Endothelial cell of umbilical vein (primary cell): Measurements from ENCODE around the gene IFIT5. TPM values are rescaled to one million over a fixed set of nuclear protein-coding genes. Genes with fewer than 3 reads are reported as not detected.

Experiments
- BruUV-seq: library from RNA; stranded (reverse); fragments of 400-500 nt; replicated peaks from 2 replicates; lab custom pipeline; 2021; lab: Mats Ljungman, UMichigan
- CTCF ChIA-PET: fragments of 300-600, 350-600 bp; sonication (Branson Sonifier 250); formaldehyde crosslinking; loops from one replicate; lab custom pipeline; 2021; ENCODE audit warnings: antibody characterized with exemption, inconsistent platforms; lab: Charles Lee
- POLR2A ChIA-PET: fragments of 300-600, 350-600 bp; sonication (Branson Sonifier 250); formaldehyde crosslinking; loops from one replicate; lab custom pipeline; 2021; ENCODE audit warnings: antibody characterized with exemption, inconsistent platforms; lab: Charles Lee
- DNase-seq: peaks from one replicate; pipeline ENCODE4 v3.0.0-alpha.2; 2011; ENCODE audit warnings: low read depth, low spot score
- FAIRE-seq: peaks from 2 replicates; lab custom pipeline; 2011; peaks lifted over from hg19 to GRCh38; lab: Jason Lieb, UNC
- H2AFZ ChIP-seq: 2 replicates; pipeline ENCODE4 v1.6.0; 2012; ENCODE audit warnings: low read depth, low read length, control low read depth, inconsistent platforms
- H3K27ac ChIP-seq: 2 replicates; pipeline ENCODE4 v1.5.1; 2011; ENCODE audit warnings: low read depth, mild to moderate bottlenecking, control low read depth, low read length, moderate library complexity; ENCODE audit not compliant: insufficient read depth
- H3K27me3 ChIP-seq, 2 experiments: 2 replicates each; pipeline versions ENCODE4 v1.6.0 to v1.6.1; 2011; ENCODE audit warnings: low read length in 2 of 2, mixed read lengths in 1 of 2; ENCODE audit not compliant: control insufficient read depth in 2 of 2, insufficient read depth in 2 of 2
- H3K36me3 ChIP-seq, 2 experiments: 2 replicates in 1 of 2; 3 replicates in 1 of 2; pipeline ENCODE4 v1.5.1; 2011; ENCODE audit warnings: low read length in 2 of 2, mild to moderate bottlenecking in 1 of 2, moderate library complexity in 1 of 2; ENCODE audit not compliant: control insufficient read depth in 2 of 2, insufficient read depth in 2 of 2; ENCODE audit errors: extremely low read depth in 1 of 2
- H3K4me1 ChIP-seq: 3 replicates; pipeline ENCODE4 v1.5.1; 2011; ENCODE audit warnings: mild to moderate bottlenecking, low read length; ENCODE audit not compliant: control insufficient read depth, insufficient read depth; ENCODE audit errors: extremely low read depth
- H3K4me2 ChIP-seq: 2 replicates; pipeline ENCODE4 v1.6.1; 2011; ENCODE audit warnings: low read length, control low read depth, mixed read lengths; ENCODE audit not compliant: insufficient read depth
- H3K4me3 ChIP-seq, 3 experiments: fragments of 200-600 bp in 1 of 3; sonication (generic), shearing (Covaris generic) in 1 of 3; replicated peaks in 1 of 3; 2 replicates each; pipeline ENCODE4 v1.5.1; 2011 to 2016; ENCODE audit warnings: control low read depth in 3 of 3, low read length in 3 of 3, mild to moderate bottlenecking in 2 of 3, inconsistent platforms in 1 of 3, low read depth in 1 of 3, moderate library complexity in 1 of 3; ENCODE audit not compliant: insufficient read depth in 1 of 3
- H3K79me2 ChIP-seq: 2 replicates; pipeline ENCODE4 v1.6.0; 2012; ENCODE audit warnings: low read length, inconsistent platforms; ENCODE audit not compliant: control insufficient read depth, insufficient read depth
- H3K9ac ChIP-seq: replicated peaks from 2 replicates; pipeline ENCODE3; 2011; ENCODE audit warnings: low read length, control low read depth; ENCODE audit not compliant: insufficient read depth; ENCODE audit errors: extremely low read depth
- H3K9me1 ChIP-seq: replicated peaks from 3 replicates; pipeline ENCODE4 v1.6.0; 2011; ENCODE audit warnings: mild to moderate bottlenecking, low read length; ENCODE audit not compliant: control insufficient read depth, insufficient read depth; ENCODE audit errors: extremely low read depth
- H3K9me3 ChIP-seq: replicated peaks from 2 replicates; pipeline ENCODE4 v1.5.1; 2012; ENCODE audit warnings: low read length, inconsistent platforms; ENCODE audit not compliant: control insufficient read depth, insufficient read depth
- H4K20me1 ChIP-seq: replicated peaks from 2 replicates; pipeline ENCODE3; 2011; ENCODE audit warnings: mild to moderate bottlenecking, low read length; ENCODE audit not compliant: control insufficient read depth, insufficient read depth; ENCODE audit errors: extremely low read depth
- CTCF ChIP-seq, 2 donors: IDR thresholded peaks; 1 replicate in 1 of 2; 2 replicates in 1 of 2; pipeline ENCODE4 v1.5.1; 2011; ENCODE audit warnings: low read length in 2 of 2, mild to moderate bottlenecking in 2 of 2, moderate library complexity in 2 of 2, control low read depth in 1 of 2, inconsistent platforms in 1 of 2, low read depth in 1 of 2; ENCODE audit not compliant: insufficient read depth in 1 of 2; ENCODE audit errors: extremely low read depth in 1 of 2
- EZH2 ChIP-seq: IDR thresholded peaks from 2 replicates; pipeline ENCODE4 v1.6.1; 2012; ENCODE audit warnings: borderline replicate concordance, low read depth, mild to moderate bottlenecking, moderate library complexity, low read length, inconsistent platforms; ENCODE audit not compliant: severe bottlenecking
- FOS ChIP-seq: IDR thresholded peaks from 2 replicates; pipeline ENCODE4 v1.6.1; 2011; ENCODE audit warnings: mild to moderate bottlenecking, low read length, moderate library complexity, borderline replicate concordance; ENCODE audit not compliant: insufficient read depth
- GATA2 ChIP-seq: IDR thresholded peaks from 2 replicates; pipeline ENCODE4 v1.7.0; 2011; ENCODE audit warnings: low read depth, mild to moderate bottlenecking, moderate library complexity, mixed read lengths, low read length; ENCODE audit not compliant: insufficient read length, insufficient read depth
- JUN ChIP-seq: IDR thresholded peaks from 2 replicates; pipeline ENCODE4 v1.6.1; 2011; ENCODE audit warnings: borderline replicate concordance, low read depth; ENCODE audit not compliant: insufficient read length, insufficient read depth
- MAX ChIP-seq: IDR thresholded peaks from 2 replicates; pipeline ENCODE4 v1.6.1; 2011; ENCODE audit not compliant: insufficient read depth, insufficient read length
- MYC ChIP-seq: IDR thresholded peaks from one replicate; pipeline ENCODE4 v1.6.1; 2011; ENCODE audit warnings: mild to moderate bottlenecking, low read depth, low read length
- POLR2A ChIP-seq: IDR thresholded peaks from 2 replicates; pipeline ENCODE4 v1.6.1; 2012; ENCODE audit warnings: low read depth, mild to moderate bottlenecking, control low read depth, low read length
- POLR2AphosphoS5 ChIP-seq: IDR thresholded peaks from 2 replicates; pipeline ENCODE4 v1.6.1; 2012; ENCODE audit warnings: low read depth, mild to moderate bottlenecking, control low read depth, low read length, moderate library complexity; ENCODE audit not compliant: insufficient read depth
- dilution Hi-C: fragments of 300-500 bp; cut with MboI; formaldehyde crosslinking; loops from one replicate; pipeline ENCODE4 v1.15.0; 2019; ENCODE audit warnings: low sequenced_read_pairs; ENCODE audit not compliant: extremely low pct_ligation_motif_present
- intact Hi-C: fragments of 100-400 bp; cut with micrococcal nuclease; formaldehyde crosslinking; loops from one replicate; pipeline ENCODE4 v1.10.0; 2022
- polyA plus RNA-seq, 4 experiments: library from polyadenylated mRNA; depleted of rRNA in 3 of 4; stranded (reverse) in 3 of 4; unstranded in 1 of 4; fragments of >200 nt; gene quantifications; 2 replicates each; pipeline versions ENCODE4 v1.2.1 to v1.2.3, GENCODE V29; 2011 to 2012; ENCODE audit warnings: missing spikeins in 1 of 4
- total RNA-seq: library from RNA; stranded (reverse); gene quantifications from 2 replicates; pipeline ENCODE4 v1.2.3, GENCODE V29; 2021

The IFIT5 gene
- total and polyA plus RNA-seq, 2 donors (not counting 3 experiments of a cell fraction or from before 2014, with no cell fraction given) = 1.0 to 3.2 TPM

GRCh38 chr10:89416465-89416864 is 2.1 kb downstream of the IFIT5 start:
- Histone ChIP-seq H3K4me1 (no peaks in the 10 kb centered on the region), H3K9me1 (no peaks in the 10 kb centered on the region), H3K27me3 (no peaks in the 10 kb centered on the region), H3K4me2 (no peak overlapping the region), H3K4me3 (no peak overlapping the region), H3K79me2 (no peaks in the 10 kb centered on the region), H2AFZ (no peak overlapping the region), H3K9ac (no peak overlapping the region), H3K36me3 (no peaks in the 10 kb centered on the region), H3K27ac (no peak overlapping the region), H4K20me1 (no peaks in the 10 kb centered on the region), H3K9me3 (no peaks in the 10 kb centered on the region)
- no peak for TF ChIP-seq MAX
- TF ChIP-seq POLR2AphosphoS5 = no peak
- no peak for TF ChIP-seq POLR2A
- TF ChIP-seq CTCF (IDR thresholded peaks at IDR 0.05; ENCODE audit: extremely low read depth in 1 of 2, insufficient read depth in 1 of 2, low read depth in 1 of 2, low read length in 2 of 2) = no peak
- TF ChIP-seq FOS = no peak
- no peak for TF ChIP-seq MYC
- TF ChIP-seq JUN = no peak
- TF ChIP-seq GATA2 = no peak
- TF ChIP-seq EZH2 = no peak
- BruUV-seq = no TSS peak
- ChIA-PET CTCF (no interaction called here), POLR2A (no interaction called here)
- dilution Hi-C loops = no loop called here
- intact Hi-C loops = no loop called here
- FAIRE-seq = no peak
- DNase-seq = no peak
